ENCODE results near the gene E2F4. TPM values are rescaled to one million over a fixed set of nuclear protein-coding genes. Genes with fewer than 3 reads are reported as not detected.

The E2F4 gene
- total and polyA plus RNA-seq, 2 of the 13 experiments (the other 11 are each of a cell fraction or from before 2014, with no cell fraction given) = 84.8 to 91.2 TPM

- TF ChIP-seq ATF7 (IDR thresholded peaks at IDR 0.05) = no peak
- TF ChIP-seq ATF7 (CRISPR knock-in tag; IDR thresholded peaks at IDR 0.05) = 0 out of 2 replicates have a peak, but pooled peaks have one; percentile 20
- no peak for TF ChIP-seq KLF13 (CRISPR knock-in tag; IDR thresholded peaks at IDR 0.05)
- no peak for TF ChIP-seq RBM22 (optimal IDR thresholded peaks at IDR 0.05; ENCODE audit: low read length)
- peak; percentile 73; the same call in 1 of the 2 replicates for TF ChIP-seq ZNF329 (CRISPR knock-in tag; IDR thresholded peaks at IDR 0.05; ENCODE audit: low read depth)
- TF ChIP-seq KLF12 (CRISPR knock-in tag; IDR thresholded peaks at IDR 0.05; ENCODE audit: borderline replicate concordance) = peak; percentile 96
- TF ChIP-seq ZNF124 (CRISPR knock-in tag; IDR thresholded peaks at IDR 0.05) = peak; percentile 81
- TF ChIP-seq DZIP1 (CRISPR knock-in tag; IDR thresholded peaks at IDR 0.05) = no peak
- TF ChIP-seq NFKBIZ (CRISPR knock-in tag; IDR thresholded peaks at IDR 0.05) = 0 out of 2 replicates have a peak, but pooled peaks have one; percentile 46
- TF ChIP-seq ZNF569 (CRISPR knock-in tag; IDR thresholded peaks at IDR 0.05; ENCODE audit: borderline replicate concordance) = no peak
- TF ChIP-seq KMT2B (CRISPR knock-in tag; IDR thresholded peaks at IDR 0.05) = no peak
- no peak for TF ChIP-seq NFIC (IDR thresholded peaks at IDR 0.05; ENCODE audit: low read length)
- no peak for TF ChIP-seq NCOA1 (CRISPR knock-in tag; IDR thresholded peaks at IDR 0.05)
- TF ChIP-seq ZFX (CRISPR knock-in tag; IDR thresholded peaks at IDR 0.05; ENCODE audit: low read depth) = peak; percentile 85
- no peak for TF ChIP-seq FOXK2 (IDR thresholded peaks at IDR 0.05)
- TF ChIP-seq HOXA9 (CRISPR knock-in tag; IDR thresholded peaks at IDR 0.05; ENCODE audit: borderline replicate concordance) = peak; percentile 84; the same call in 1 of the 2 replicates
- no peak for TF ChIP-seq DNMT3B (CRISPR knock-in tag; conservative IDR thresholded peaks at IDR 0.05)
- peak; percentile 73; the same call in 1 of the 2 replicates for TF ChIP-seq SATB2 (CRISPR knock-in tag; IDR thresholded peaks at IDR 0.05)
- no peak for TF ChIP-seq ZNF318 (CRISPR knock-in tag; IDR thresholded peaks at IDR 0.05)
- peak; percentile 71 for TF ChIP-seq KMT2A (CRISPR knock-in tag; IDR thresholded peaks at IDR 0.05)
- peak; percentile 85; the same call in 1 of the 2 replicates for TF ChIP-seq MTA1 (CRISPR knock-in tag; IDR thresholded peaks at IDR 0.05; ENCODE audit: borderline replicate concordance)
- no peak for TF ChIP-seq ZNF282 (IDR thresholded peaks at IDR 0.05; ENCODE audit: partially characterized antibody)
These were observed 27.3 kb upstream of the E2F4 start, which contains the start of gene HSF4 (continued) for GRCh38 chr16:67164599-67165061.
